Measurements from ENCODE around the gene PAK1IP1.
"Not testable (repeated sequence)": the region's sequence is repeated elsewhere in the genome, so short reads cannot be mapped to it uniquely, and the experiment has no call there.

The PAK1IP1 gene

GRCh38 chr6:10733151-10733715 lies 38.5 kb downstream of the PAK1IP1 start:
- no peaks in the 10 kb centered on the region for H3K9me3 Mint-ChIP-seq
- H3K27ac Mint-ChIP-seq = peak overlapping the region in 1 of 3 experiments; percentile 35
- peaks cover 16% of the 10 kb centered on the region for H3K4me1 Mint-ChIP-seq
- H3K27me3 Mint-ChIP-seq (ENCODE audit: low read depth) = no peaks in the 10 kb centered on the region
- H3K4me3 Mint-ChIP-seq = no peak overlapping the region
- TF ChIP-seq CTCF (IDR thresholded peaks at IDR 0.05; ENCODE audit: unreplicated experiment in 3 of 3) = no peak
- H3K36me3 Mint-ChIP-seq (ENCODE audit: low read depth) = peaks cover 38% of the 10 kb centered on the region

- Mint-ChIP-seq H3K27ac (no peak overlapping the region), H3K4me3 (no peak overlapping the region), H3K9me3 (no peaks in the 10 kb centered on the region), H3K4me1 (peaks cover 16% of the 10 kb centered on the region), H3K36me3 (ENCODE audit: low read depth) (peaks cover 32% of the 10 kb centered on the region), H3K27me3 (ENCODE audit: low read depth) (no peaks in the 10 kb centered on the region)
- no peak for TF ChIP-seq CTCF (IDR thresholded peaks at IDR 0.05; ENCODE audit: unreplicated experiment in 3 of 3)
These were observed 39.1 kb downstream of the PAK1IP1 start for GRCh38 chr6:10733863-10734262.

GRCh38 chr6:10736731-10737130 lies 42.0 kb downstream of the PAK1IP1 start:
- H3K27ac Mint-ChIP-seq = no peak overlapping the region
- peaks cover 25% of the 10 kb centered on the region for H3K36me3 Mint-ChIP-seq (ENCODE audit: low read depth)
- H3K9me3 Mint-ChIP-seq = no peaks in the 10 kb centered on the region
- TF ChIP-seq CTCF (IDR thresholded peaks at IDR 0.05; ENCODE audit: unreplicated experiment in 3 of 3) = no peak
- peaks cover 9% of the 10 kb centered on the region for H3K4me1 Mint-ChIP-seq
- no peaks in the 10 kb centered on the region for H3K27me3 Mint-ChIP-seq (ENCODE audit: low read depth)
- no peak overlapping the region for H3K4me3 Mint-ChIP-seq

GRCh38 chr6:10740061-10740460 lies 45.3 kb downstream of the PAK1IP1 start:
- no peak overlapping the region for H3K27ac Mint-ChIP-seq
- H3K4me1 Mint-ChIP-seq = peaks cover 4% of the 10 kb centered on the region
- H3K27me3 Mint-ChIP-seq (ENCODE audit: low read depth) = peaks cover 3% of the 10 kb centered on the region
- no peak overlapping the region for H3K4me3 Mint-ChIP-seq
- H3K9me3 Mint-ChIP-seq = no peaks in the 10 kb centered on the region
- H3K36me3 Mint-ChIP-seq (ENCODE audit: low read depth) = peaks cover 11% of the 10 kb centered on the region
- TF ChIP-seq CTCF (IDR thresholded peaks at IDR 0.05; ENCODE audit: unreplicated experiment in 3 of 3) = no peak

GRCh38 chr6:10741643-10742042 lies 46.9 kb downstream of the PAK1IP1 start:
- H3K27me3 Mint-ChIP-seq (ENCODE audit: low read depth); H3K27ac Mint-ChIP-seq; H3K4me3 Mint-ChIP-seq; H3K4me1 Mint-ChIP-seq; H3K36me3 Mint-ChIP-seq (ENCODE audit: low read depth); H3K9me3 Mint-ChIP-seq: not testable (repeated sequence)

GRCh38 chr6:10742251-10742650 lies 47.5 kb downstream of the PAK1IP1 start:
- H3K27me3 Mint-ChIP-seq (ENCODE audit: low read depth) = peaks cover 10% of the 10 kb centered on the region
- H3K4me3 Mint-ChIP-seq = peak overlapping the region in 1 of 3 experiments; percentile 22
- peaks cover 7% of the 10 kb centered on the region for H3K36me3 Mint-ChIP-seq (ENCODE audit: low read depth)
- no peaks in the 10 kb centered on the region for H3K9me3 Mint-ChIP-seq
- peaks cover 7% of the 10 kb centered on the region for H3K4me1 Mint-ChIP-seq
- no peak overlapping the region for H3K27ac Mint-ChIP-seq
- TF ChIP-seq CTCF (IDR thresholded peaks at IDR 0.05; ENCODE audit: unreplicated experiment in 3 of 3) = no peak
